Neutrophil (primary cell): ENCODE data around the gene FCN1.

Experiments
- H3K27ac ChIP-seq: fragments of 200-600 bp; sonication (generic); 2 replicates; pipeline ENCODE4 v1.5.1; 2016; ENCODE audit warnings: mild to moderate bottlenecking, moderate library complexity
- H3K27me3 ChIP-seq: fragments of 200-600 bp; sonication (generic); 2 replicates; pipeline ENCODE4 v1.6.0; 2016; ENCODE audit warnings: mild to moderate bottlenecking
- H3K36me3 ChIP-seq: fragments of 200-600 bp; sonication (generic); 2 replicates; pipeline ENCODE4 v1.5.1; 2017
- H3K4me1 ChIP-seq, 2 experiments: fragments of 200-600 bp in 1 of 2; sonication (generic) in 1 of 2; 1 replicate in 1 of 2; 2 replicates in 1 of 2; pipeline versions ENCODE4 v1.5.1 to v1.6.1; 2013 to 2016; ENCODE audit warnings: low read depth in 1 of 2, low read length in 1 of 2, mild to moderate bottlenecking in 1 of 2, moderate library complexity in 1 of 2; ENCODE audit not compliant: control insufficient read depth in 1 of 2, insufficient read depth in 1 of 2
- H3K4me3 ChIP-seq, 2 experiments: fragments of 200-600 bp in 1 of 2; sonication (generic) in 1 of 2; 1 replicate in 1 of 2; 2 replicates in 1 of 2; pipeline ENCODE4 v1.5.1; 2013 to 2016; ENCODE audit warnings: low read depth in 1 of 2, low read length in 1 of 2, mild to moderate bottlenecking in 1 of 2, moderate library complexity in 1 of 2
- H3K9me3 ChIP-seq: fragments of 200-600 bp; sonication (generic); 2 replicates; pipeline ENCODE4 v1.5.1; 2016
- CTCF ChIP-seq: fragments of 200-600 bp; sonication (generic); IDR thresholded peaks from 2 replicates; pipeline ENCODE4 v1.5.1; 2016; ENCODE audit warnings: antibody characterized with exemption

The FCN1 gene

DNA sequence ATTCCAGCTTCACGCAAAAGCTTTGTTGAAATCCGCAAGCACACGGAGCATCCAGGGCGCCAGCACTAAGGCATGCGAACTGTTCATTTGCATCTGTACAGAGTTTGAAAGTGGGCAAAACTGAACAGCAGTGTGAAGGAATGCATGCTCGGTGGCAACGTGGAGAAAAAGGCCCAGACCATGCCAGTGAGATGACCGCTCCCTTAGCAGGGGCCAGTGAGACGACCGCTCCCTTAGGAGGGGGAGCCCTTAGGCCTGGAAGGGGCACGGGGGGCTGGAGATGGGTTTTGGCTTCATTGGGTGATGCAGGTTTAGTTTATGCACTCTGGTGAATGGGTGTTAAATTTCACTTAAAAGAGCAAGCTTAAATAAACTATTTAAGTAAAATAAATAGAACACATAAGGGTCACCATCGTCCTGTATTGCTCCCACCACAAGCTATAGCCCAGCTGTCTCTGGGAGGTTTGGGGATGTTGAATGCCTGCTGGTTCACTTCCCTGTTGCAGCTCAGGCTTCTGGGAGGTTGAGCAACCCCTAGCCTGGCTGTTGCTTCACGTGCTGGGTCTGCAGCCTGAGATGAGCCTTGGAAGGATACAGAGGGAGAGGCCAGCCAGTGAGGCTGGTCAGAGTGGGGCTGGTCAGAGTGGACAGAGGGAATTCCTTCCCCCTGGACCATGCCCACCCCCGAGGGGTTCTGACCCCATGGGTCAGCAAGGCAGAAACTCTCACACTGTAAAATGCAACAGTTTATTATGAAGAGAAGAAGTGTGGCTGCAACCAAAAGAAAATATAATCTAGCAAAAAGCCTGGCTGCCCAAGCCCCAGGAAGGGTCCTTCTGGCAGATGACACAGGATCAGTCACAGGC lies 4.6 kb upstream of the FCN1 start:
- peaks cover 97 to 98% of the 10 kb centered on the region in 2 experiments for H3K4me1 ChIP-seq

DNA sequence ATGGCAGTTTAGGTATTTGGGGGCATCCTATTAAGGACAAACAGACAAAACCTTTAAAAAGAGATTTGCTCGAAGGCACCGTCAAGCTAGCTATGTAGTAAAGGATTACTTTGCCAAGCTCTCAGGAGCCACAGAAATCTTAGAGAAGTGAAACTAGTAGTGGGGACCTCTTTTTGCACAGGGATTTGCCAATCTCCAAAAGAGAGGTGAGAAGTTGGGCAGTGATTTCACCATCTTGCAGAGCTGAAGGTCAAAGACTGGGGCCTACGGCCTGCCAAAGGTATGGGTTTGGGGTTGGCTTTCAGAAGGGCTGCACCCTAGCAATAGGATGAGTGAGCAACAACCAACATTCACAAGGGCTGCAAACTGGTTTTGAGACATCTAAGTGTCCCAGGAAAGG lies 1.6 kb upstream of the FCN1 start:
- H3K9me3 ChIP-seq, result no peaks in the 10 kb centered on the region
- TF ChIP-seq CTCF, result no peak
- peaks cover 88 to 95% of the 10 kb centered on the region in 2 experiments for H3K4me1 ChIP-seq
- peak overlapping the region in 1 of 2 experiments; percentile 79 for H3K4me3 ChIP-seq
- H3K36me3 ChIP-seq, result peaks cover 16% of the 10 kb centered on the region
- peak overlapping the region; percentile 95 for H3K27ac ChIP-seq
- H3K27me3 ChIP-seq, result no peaks in the 10 kb centered on the region

More for the DNA sequence above, 4.6 kb upstream of the FCN1 start:
- H3K36me3 ChIP-seq, result no peaks in the 10 kb centered on the region
- TF ChIP-seq CTCF, result no peak
- peak overlapping the region; percentile 95 for H3K27ac ChIP-seq
- H3K27me3 ChIP-seq, result no peaks in the 10 kb centered on the region
- H3K9me3 ChIP-seq, result no peaks in the 10 kb centered on the region
- peak overlapping the region; percentile 45 to 50 for H3K4me3 ChIP-seq

DNA sequence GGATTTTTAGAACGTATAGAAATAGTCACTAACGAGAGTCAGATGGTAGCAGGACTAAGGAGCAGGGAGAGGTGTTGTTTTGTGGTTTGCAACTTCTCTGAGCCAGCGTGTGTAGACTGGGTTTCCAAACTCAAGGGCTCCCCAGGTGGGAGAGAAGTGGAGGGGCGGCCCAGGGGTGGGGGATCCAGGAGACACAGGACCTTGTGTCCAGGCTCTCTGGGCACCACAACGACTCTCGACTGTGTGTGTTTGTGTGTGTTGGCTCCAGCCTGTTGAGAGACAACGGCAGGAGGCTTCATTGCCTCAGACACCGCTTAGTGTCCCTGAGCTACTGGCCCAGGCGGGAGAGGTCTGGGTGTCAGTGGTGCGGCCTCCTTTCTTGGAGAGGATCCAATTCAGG lies 934 bp upstream of the FCN1 start:
- Histone ChIP-seq H3K27ac (peak overlapping the region; percentile 95), H3K27me3 (no peaks in the 10 kb centered on the region), H3K4me3 (peak overlapping the region; percentile 79 to 95), H3K36me3 (peaks cover 22% of the 10 kb centered on the region), H3K4me1 (peaks cover 88 to 95% of the 10 kb centered on the region in 2 experiments), H3K9me3 (no peaks in the 10 kb centered on the region)
- no peak for TF ChIP-seq CTCF

GRCh38 chr9:134916161-134916665 lies 1.5 kb downstream of the FCN1 start:
- H3K27me3 ChIP-seq, result no peaks in the 10 kb centered on the region
- no peak for TF ChIP-seq CTCF
- peak overlapping the region; percentile 79 to 95 for H3K4me3 ChIP-seq

DNA sequence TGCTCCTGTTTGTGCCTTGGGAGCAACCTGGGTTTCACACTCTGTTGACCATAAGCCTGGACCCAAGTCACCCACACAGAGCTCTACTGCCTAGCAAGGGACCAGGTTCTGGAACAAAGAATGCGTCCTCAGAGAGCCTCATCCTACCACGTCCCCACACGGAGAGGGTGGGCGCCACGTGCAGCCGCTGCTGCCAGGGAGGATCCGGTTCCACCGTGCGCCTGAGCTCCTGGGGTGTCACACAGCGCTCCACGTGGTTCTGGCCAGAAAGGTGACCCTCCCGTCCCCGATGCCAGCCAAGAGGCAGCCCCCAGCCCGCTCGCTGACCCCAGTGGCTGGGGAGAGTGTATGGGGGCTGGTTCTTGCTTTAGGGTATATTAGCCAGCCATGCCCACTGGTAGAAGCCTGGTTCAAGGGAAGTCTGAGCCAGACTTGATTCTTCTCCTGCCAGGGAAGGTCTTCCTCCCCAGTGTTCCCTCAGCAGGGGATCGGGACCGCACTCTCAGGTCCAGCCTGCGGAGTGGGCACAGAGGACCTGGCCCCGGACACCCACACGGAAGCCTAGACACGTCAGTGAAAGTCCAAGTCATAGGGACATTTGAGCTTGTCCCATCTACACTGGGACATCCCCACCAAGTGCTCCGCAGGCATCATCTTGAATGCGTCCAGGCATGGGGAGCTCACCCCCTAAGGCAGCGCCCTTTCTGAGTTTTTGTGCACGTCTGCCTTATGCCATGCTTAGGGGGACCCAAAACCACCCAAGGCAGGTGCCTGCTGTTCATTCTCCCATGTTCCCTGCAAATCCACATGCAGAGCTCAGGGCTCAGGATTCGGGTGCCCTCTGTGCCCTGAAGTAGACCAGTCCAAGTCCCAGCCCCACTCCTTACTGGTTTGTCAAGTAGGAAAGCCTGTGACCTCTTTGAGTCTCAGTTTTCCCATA lies 2.4 kb downstream of the FCN1 start:
- peaks cover 71 to 89% of the 10 kb centered on the region in 2 experiments for H3K4me1 ChIP-seq
- no peaks in the 10 kb centered on the region for H3K9me3 ChIP-seq
- H3K4me3 ChIP-seq, result peak overlapping the region; percentile 79 to 95
- no peaks in the 10 kb centered on the region for H3K27me3 ChIP-seq
- TF ChIP-seq CTCF, result no peak
- H3K27ac ChIP-seq, result peak overlapping the region; percentile 95
- H3K36me3 ChIP-seq, result peaks cover 55% of the 10 kb centered on the region

More at GRCh38 chr9:134916161-134916665, 1.5 kb downstream of the FCN1 start:
- Histone ChIP-seq H3K9me3 (no peaks in the 10 kb centered on the region), H3K27ac (peak overlapping the region; percentile 95), H3K4me1 (peaks cover 80 to 93% of the 10 kb centered on the region in 2 experiments), H3K36me3 (peaks cover 47% of the 10 kb centered on the region)
